HG02571 (cell line): ENCODE results near the gene DYNLT4.

ENCODE experiments used
- ATAC-seq: cut with Tn5 transposase; IDR thresholded peaks from one replicate; pipeline ENCODE4 v1.9.1; 2021; ENCODE audit warnings: mild to moderate bottlenecking, moderate library complexity; ENCODE audit not compliant: unreplicated experiment

DYNLT4 gene

GRCh38 chr1:44790968-44791801 is 16.0 kb downstream of the DYNLT4 start:
- no peak for ATAC-seq

DNA sequence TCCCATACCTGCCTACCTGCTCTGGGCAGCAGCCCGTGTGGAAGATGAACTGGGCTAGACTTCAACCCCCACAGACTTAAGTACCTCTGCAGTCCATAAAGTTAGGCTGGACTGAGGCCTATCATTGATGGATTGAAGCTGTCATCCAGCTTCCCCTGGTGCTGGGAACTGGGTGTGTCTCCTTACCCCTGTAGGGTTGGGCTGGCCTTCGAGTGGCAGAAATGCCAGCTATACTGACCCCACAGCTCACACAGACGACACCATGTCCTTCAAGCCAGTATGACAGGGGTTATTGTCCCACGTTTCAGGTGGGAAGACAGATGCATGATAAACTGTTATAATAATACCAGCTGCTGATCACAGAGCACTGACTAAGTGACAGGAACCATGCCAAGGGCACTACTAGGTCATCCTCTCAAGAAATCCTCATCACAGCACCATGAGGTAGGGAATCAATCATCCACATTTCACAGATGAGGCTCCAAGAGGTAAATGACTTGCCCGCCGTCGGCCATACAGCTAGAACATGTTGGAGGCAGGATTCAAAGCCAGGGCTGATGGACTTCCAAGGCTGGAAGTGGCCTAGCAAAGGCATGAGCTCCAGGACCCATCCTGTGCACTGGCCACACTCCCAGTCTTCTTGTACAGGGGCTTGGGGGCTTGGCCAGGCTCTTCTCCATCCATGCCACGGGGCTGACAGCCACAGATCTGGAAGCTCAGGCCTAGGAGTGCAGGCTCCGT is 18.9 kb downstream of the DYNLT4 start, which contains the start of gene BEST4:
Gene BEST4 (minus strand): TSS at position 51 of the 741 bp plus-strand sequence. CDS start 465 bp downstream, outside the sequence.
- ATAC-seq, result no peak

GRCh38 chr1:44787506-44787905 is 19.6 kb downstream of the DYNLT4 start:
- ATAC-seq, result no peak

GRCh38 chr1:44786841-44787426 is 20.2 kb downstream of the DYNLT4 start:
- no peak for ATAC-seq

DNA sequence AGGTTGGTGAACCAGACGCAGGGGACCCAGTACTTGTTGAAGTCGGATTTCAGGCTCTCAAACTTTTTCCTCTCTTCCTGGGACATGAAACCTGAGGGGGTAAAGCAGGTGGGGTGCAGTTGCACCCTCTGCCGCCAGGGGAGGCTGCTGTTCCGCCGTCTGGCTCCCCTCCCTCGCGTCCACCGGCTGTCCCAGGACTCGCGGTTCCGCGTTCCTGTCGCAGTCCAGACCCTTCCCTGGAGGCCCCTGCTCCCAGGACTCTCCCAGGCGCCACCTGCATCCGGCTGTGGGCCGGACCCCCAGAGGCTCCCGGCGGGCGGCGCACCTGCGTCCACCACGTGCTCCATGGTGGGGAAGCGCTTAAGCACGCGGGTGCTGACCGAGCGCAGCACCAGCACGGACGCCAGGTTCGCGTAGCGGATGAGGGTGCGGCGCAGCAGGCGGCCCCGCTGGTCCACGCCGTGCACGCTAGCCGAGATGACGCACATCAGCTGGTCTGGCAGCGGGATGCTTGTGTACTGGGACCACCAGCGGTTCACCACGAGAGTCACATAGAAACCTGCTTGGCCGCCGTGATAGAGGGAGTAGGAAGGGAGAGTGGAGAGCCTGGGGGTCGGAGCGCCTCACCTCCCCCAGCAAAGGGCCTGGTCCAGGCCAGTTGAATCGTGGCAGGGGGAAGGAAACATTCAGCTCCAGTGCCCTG is 20.9 kb downstream of the DYNLT4 start:
- no peak for ATAC-seq

DNA sequence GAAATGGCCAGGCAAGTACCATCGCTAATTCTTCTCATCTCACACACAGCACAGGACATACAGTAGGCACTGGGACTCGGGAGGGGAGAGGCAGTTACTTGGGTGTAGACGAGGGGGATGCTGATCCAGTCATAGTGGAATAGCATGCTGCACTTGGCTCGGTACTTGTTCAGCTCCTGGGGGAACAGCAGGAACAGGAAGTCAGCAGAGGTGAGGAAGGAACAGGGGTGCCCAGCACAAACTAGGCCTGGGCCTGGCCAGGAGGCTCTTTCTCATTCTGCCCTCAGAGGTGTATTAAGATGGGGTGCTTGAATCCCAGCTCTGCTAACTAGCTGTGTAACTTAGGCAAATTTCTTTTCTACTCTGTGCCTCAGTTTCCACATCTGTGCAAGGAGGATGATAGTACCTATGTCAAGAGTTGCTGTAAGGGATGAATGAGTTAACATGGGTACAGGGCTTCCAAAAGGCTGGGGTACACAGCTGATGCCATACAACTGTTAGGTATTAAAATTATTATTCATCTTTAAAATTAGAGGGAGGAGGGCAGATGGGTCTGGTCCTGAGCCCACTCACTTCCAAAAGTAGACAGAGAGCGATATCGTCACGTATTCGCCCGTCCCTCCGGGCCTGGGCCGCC is 21.5 kb downstream of the DYNLT4 start:
- no peak for ATAC-seq

- ATAC-seq, result no peak
Observed at GRCh38 chr1:44785029-44785380, 22.1 kb downstream of the DYNLT4 start.

DNA sequence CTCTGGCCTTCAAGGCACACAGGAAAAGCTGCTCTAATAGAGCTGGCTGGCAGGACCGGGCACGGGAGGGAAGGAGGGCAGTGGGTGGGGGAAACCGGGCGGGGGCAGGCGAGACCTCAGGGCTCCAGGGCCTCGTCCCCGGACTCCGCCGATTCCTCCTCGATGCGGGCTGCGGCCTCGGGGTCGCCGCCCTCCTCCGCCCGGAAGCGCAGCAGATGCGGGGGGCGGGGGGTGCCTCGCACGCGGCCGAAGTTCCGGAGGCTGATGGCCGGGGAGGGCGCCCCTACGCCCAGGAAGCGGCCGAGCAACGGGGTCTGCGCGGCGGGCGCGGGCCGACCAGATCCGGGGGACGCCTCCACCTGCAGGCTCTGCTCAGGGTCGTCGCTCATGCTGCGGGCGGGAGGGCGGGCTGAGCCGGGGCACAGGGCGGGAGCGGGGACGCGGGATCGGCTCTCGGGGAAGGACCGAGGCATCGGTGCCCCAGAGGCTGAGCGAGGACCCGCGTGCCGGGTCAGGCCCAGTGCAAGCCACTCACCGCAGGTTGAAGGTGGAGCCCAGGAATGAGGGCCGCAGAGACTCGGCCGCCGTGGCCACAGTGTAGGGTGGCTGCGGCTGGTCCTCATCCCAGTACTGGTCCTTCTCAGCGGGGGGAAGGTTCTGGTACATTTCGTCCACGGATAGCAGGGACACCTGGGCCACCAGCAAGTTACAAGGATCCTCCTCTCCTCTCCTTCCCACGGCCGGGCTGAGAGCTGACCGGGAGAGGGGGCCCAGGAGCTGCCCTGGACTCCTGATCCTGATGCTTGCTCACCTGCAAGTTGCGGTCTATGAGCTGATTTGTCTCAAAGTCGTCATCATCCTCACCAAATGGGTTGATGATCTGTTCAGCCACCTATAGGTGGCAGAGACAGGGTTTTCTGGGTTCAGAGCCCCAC is 22.8 kb downstream of the DYNLT4 start:
- no peak for ATAC-seq

DNA sequence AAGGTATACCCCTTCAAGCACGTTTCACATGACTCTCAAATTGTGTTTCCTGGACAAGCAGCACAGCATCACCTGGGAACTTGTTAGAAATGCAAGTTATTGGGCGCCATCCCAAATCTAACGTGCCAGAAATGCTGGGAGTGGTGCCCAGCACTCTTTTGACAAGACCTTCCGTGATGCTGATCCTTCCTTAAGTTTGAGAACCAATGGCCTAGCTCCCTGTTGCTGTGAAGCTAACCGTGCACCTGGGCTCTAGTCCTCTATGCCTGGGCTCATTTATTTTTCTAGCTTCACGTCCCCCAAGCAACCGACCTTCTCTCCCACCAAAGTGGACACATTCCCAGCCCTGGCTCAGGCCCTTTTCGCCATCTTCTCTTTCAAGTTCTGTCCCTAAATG is 23.5 kb downstream of the DYNLT4 start:
- ATAC-seq, result no peak

- no peak for ATAC-seq
Observed at GRCh38 chr1:44780583-44781121, 26.5 kb downstream of the DYNLT4 start.

DNA sequence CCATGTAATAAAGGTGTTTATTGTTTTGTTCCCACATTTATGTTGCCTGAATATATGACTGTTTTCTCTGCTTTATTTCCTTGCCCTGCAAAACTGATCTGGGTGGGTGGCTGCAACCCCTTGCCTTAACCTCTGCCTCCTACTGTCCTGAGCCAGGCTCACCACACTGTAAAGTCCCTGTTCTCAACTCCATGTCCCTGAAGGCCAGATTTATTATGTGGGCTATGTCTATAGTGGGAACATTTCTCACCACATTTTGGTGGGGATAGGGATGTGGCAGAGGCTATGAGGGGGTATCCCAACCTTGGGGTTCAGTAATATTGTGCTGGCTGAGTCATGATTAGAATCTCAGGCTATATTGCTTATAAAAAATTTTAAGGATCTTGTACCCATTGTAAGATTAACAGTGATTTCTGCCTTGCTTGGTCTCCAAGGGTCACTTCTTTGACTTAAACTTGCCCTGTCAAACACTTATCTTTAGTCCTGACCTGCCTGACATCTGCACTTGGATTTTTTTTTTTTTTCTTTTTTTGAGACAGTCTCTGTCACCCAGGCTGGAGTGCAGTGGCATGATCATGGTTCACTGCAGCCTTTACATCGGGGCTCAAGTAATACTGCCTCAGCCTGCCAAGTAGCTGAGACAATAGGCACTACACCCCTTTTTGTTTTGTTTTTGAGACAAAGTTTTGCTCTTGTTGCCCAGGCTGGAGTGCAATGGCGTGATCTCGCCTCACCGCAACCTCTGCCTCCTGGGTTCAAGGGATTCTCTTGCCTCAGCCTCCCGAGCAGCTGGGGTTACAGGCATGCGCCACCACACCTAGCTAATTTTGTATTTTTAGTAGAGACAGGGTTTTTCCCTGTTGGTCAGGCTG is 28.2 kb downstream of the DYNLT4 start:
- ATAC-seq, result no peak

GRCh38 chr1:44777969-44778635 is 29.0 kb downstream of the DYNLT4 start:
- ATAC-seq, result no peak

DNA sequence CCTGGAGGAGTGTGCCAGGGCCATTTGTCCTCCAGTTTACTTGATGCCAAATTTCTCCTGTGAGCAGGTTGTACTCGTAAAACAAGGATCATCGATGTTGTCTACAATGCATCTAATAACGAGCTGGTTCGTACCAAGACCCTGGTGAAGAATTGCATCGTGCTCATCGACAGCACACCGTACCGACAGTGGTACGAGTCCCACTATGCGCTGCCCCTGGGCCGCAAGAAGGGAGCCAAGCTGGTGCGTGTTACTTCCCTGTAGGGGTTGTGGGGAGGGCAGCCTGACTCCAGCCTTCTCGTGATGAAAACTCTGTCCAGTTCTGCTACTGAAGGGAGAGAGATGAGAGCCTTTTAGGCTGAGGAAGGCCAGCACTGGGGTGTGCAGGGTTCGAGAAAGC is 29.6 kb downstream of the DYNLT4 start:
- ATAC-seq, result no peak

DNA sequence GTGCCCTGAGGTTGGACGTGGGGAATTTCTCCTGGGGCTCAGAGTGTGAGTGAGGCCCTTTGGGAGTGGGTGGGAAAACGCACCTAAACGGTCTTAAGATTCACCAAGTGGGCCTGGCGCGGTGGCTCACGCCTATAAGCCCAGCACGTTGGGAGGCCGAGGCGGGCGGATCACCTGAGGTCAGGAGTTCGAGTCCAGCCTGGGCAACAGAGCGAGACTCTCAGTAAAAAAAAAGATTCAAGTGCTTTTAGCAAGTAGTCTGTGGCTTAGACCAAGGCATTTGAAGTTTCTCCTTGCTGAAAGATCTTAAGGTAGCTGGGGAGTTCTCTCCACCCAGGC is 30.5 kb downstream of the DYNLT4 start:
- ATAC-seq, result no peak

DNA sequence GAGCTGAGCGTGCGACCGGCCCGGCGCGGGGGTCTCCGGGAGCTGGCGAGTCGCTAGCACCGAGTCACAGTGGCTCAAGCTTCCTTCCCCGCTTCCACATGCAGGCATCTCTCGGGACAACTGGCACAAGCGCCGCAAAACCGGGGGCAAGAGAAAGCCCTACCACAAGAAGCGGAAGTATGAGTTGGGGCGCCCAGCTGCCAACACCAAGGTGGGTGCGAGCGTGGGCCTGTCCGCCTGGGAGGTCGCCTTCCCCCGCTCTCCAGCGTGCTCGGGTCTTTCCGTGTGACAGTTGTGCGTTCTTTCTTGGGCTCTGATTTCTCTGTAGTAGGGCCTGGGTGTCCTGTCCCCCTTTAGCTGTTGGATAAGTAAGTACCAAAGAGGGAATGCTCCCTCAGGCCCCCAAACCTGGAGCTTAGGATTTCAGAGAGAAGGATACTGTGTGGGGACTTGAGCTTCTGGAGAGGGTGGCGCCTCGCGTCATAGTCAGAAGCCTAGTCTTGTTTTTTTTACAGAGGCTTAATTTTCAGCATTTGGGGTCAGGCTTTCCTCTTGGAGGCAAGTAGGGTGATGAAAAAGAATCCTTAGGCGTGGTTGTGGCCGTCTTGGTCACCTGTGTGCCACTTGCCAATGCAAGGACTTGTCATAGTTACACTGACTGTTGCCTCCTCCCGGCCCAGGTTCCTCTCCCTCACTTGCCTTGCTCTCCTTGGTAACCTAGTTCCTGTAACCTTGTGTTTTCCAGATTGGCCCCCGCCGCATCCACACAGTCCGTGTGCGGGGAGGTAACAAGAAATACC is 31.0 kb downstream of the DYNLT4 start:
- ATAC-seq, result peak; percentile 17

DNA sequence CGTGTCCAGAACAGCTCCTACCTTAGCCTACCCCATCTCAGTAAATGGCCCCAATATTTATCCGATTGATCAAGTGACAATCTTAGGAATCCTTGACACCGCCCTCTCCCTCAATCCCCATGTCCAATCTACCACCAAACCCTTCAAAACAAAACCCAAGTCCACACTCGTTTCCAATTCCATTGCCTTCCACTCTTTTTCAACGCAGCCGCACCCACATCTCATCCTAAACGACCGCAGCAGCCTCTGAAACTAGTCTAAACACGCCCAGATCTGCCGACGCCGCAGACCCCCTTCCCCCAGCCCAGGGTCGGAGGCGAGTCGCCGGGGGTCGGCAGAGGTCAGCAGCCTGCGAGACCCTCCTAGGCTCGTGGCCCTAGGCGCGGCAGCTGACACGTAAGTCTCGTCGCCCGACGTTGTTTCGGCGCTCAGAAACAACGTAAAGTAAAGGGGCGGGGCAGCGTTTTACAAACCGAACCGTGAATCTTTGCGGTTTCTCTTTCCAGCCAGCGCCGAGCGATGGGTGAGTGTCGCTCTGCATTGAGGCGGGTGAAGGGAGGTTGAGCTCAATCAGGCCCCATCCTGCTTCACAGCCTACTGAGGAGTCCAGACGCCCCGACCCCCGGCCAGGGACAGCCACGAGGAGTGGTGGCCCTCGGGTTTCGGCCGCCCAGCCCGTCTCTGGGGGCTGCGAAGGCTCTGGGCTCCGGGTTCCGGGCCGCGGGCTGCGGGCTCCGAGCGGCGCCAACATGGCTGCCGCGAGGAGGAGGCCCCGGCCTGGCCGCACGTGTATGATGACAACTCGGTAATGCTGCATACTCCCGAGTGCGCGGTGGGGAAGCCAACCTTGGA is 31.8 kb downstream of the DYNLT4 start, which contains the start of gene RPS8:
Gene RPS8 (plus strand): TSS at position 463 of the 852 bp plus-strand sequence. CDS start 57 bp downstream, at position 520.
- ATAC-seq, result peak; percentile 71
